Measurements from ENCODE around the gene ACOXL. TPM values are rescaled to one million over a fixed set of nuclear protein-coding genes. Genes with fewer than 3 reads are reported as not detected.

The ACOXL gene
- total and polyA plus RNA-seq, 4 donors = 4.4 to 32.8 (median 12.2) TPM

- TF ChIP-seq CTCF (IDR thresholded peaks at IDR 0.05; ENCODE audit: control extremely low read depth, extremely low read depth) = no peak
- H3K4me3 ChIP-seq = no peak overlapping the region
- DNase-seq (peak; percentile 24 to 71 (median 34)), ATAC-seq (ENCODE audit: insufficient read depth, low FRiP score) (peak; percentile 62)
- WGBS, 2 donors = 33 to 36% methylated on average over 4 of the region's 4 CpGs
- peaks cover 0 to 43% (median 42%) of the 10 kb centered on the region in 3 donors for H3K27me3 ChIP-seq (ENCODE audit: control insufficient read depth in 3 of 3, insufficient read depth in 3 of 3, low read length in 2 of 3)
- H3K9ac ChIP-seq (ENCODE audit: insufficient read depth in 1 of 2, low read length in 2 of 2) = no peak overlapping the region
- H3K9me3 ChIP-seq (ENCODE audit: control insufficient read depth in 4 of 4, insufficient read depth in 3 of 4, low read length in 3 of 4) = peaks cover 0 to 7% (median 0%) of the 10 kb centered on the region in 4 donors
- no peak overlapping the region for H3K27ac ChIP-seq (ENCODE audit: low read depth in 1 of 2, low read length in 1 of 2)
- H3K4me1 ChIP-seq (ENCODE audit: control insufficient read depth in 5 of 5, insufficient read depth in 5 of 5, low read length in 5 of 5) = peaks cover 0 to 6% (median 5%) of the 10 kb centered on the region in 5 donors
- no peaks in the 10 kb centered on the region for H3K36me3 ChIP-seq (ENCODE audit: control insufficient read depth in 4 of 4, insufficient read depth in 4 of 4, low read length in 4 of 4)
These were observed 3.0 kb downstream of the ACOXL start for GRCh38 chr2:110735366-110735765.

GRCh38 chr2:110737783-110738182 lies 5.4 kb downstream of the ACOXL start:
- H3K27ac ChIP-seq (ENCODE audit: low read depth in 1 of 2, low read length in 1 of 2) = no peak overlapping the region
- ATAC-seq (ENCODE audit: insufficient read depth, low FRiP score) = no peak
- H3K27me3 ChIP-seq (ENCODE audit: control insufficient read depth in 3 of 3, insufficient read depth in 3 of 3, low read length in 2 of 3) = peaks cover 0 to 24% (median 22%) of the 10 kb centered on the region in 3 donors
- peaks cover 0 to 6% (median 0%) of the 10 kb centered on the region in 5 donors for H3K4me1 ChIP-seq (ENCODE audit: control insufficient read depth in 5 of 5, insufficient read depth in 5 of 5, low read length in 5 of 5)
- no peak for DNase-seq
- no peak overlapping the region for H3K4me3 ChIP-seq
- TF ChIP-seq CTCF (IDR thresholded peaks at IDR 0.05; ENCODE audit: control extremely low read depth, extremely low read depth) = no peak
- no peaks in the 10 kb centered on the region for H3K36me3 ChIP-seq (ENCODE audit: control insufficient read depth in 4 of 4, insufficient read depth in 4 of 4, low read length in 4 of 4)
- 83 to 90% methylated on average over 2 of the region's 2 CpGs for WGBS, 2 donors
- peaks cover 0 to 5% (median 0%) of the 10 kb centered on the region in 4 donors for H3K9me3 ChIP-seq (ENCODE audit: control insufficient read depth in 4 of 4, insufficient read depth in 3 of 4, low read length in 3 of 4)
- H3K9ac ChIP-seq (ENCODE audit: insufficient read depth in 1 of 2, low read length in 2 of 2) = no peak overlapping the region

- Histone ChIP-seq H3K27me3 (ENCODE audit: control insufficient read depth in 3 of 3, insufficient read depth in 3 of 3, low read length in 2 of 3) (peaks cover 0 to 3% (median 2%) of the 10 kb centered on the region in 3 donors), H3K27ac (ENCODE audit: low read depth in 1 of 2, low read length in 1 of 2) (peak overlapping the region in 1 of 2 donors; percentile 74), H3K36me3 (ENCODE audit: control insufficient read depth in 4 of 4, insufficient read depth in 4 of 4, low read length in 4 of 4) (no peaks in the 10 kb centered on the region), H3K9ac (ENCODE audit: insufficient read depth in 1 of 2, low read length in 2 of 2) (no peak overlapping the region), H3K4me1 (ENCODE audit: control insufficient read depth in 5 of 5, insufficient read depth in 5 of 5, low read length in 5 of 5) (no peaks in the 10 kb centered on the region), H3K9me3 (ENCODE audit: control insufficient read depth in 4 of 4, insufficient read depth in 3 of 4, low read length in 3 of 4) (peaks cover 0 to 5% (median 0%) of the 10 kb centered on the region in 4 donors), H3K4me3 (no peak overlapping the region)
- 69 to 89% methylated on average over 9 of the region's 9 CpGs for WGBS, 2 donors
- peak; percentile 59 for ATAC-seq (ENCODE audit: insufficient read depth, low FRiP score)
- DNase-seq = peak; percentile 24 to 57 (median 53)
- no peak for TF ChIP-seq CTCF (IDR thresholded peaks at IDR 0.05; ENCODE audit: control extremely low read depth, extremely low read depth)
These were observed 8.5 kb downstream of the ACOXL start for GRCh38 chr2:110740747-110741349.

Measured in lung (tissue), 12 donors.